Measurements from ENCODE around the gene SLC25A12. TPM values are rescaled to one million over a fixed set of nuclear protein-coding genes. Genes with fewer than 3 reads are reported as not detected.

The SLC25A12 gene
- total RNA-seq, 4 donors from 2014 or later = 12.0 to 31.1 (median 22.1) TPM

DNA sequence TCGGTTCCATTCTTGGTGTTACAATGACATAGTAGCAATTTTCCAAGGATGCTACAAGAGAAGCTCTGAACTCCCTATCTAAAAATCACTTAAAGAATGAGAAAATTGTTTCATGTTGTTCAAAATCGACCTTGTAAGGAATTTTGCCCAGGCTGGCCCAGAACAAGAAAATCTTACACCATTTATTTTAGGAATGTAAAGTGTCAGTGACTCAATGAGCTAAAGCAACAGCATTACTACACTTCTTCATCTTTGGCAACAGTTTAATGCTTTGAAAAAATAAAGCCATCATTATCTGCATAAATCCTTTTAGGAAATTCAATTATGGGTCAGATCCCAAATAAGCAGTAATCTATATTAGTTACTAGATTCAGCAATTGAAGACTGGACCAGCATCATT is 38.6 kb downstream of the SLC25A12 start:
- TF ChIP-seq, protein P1, sequence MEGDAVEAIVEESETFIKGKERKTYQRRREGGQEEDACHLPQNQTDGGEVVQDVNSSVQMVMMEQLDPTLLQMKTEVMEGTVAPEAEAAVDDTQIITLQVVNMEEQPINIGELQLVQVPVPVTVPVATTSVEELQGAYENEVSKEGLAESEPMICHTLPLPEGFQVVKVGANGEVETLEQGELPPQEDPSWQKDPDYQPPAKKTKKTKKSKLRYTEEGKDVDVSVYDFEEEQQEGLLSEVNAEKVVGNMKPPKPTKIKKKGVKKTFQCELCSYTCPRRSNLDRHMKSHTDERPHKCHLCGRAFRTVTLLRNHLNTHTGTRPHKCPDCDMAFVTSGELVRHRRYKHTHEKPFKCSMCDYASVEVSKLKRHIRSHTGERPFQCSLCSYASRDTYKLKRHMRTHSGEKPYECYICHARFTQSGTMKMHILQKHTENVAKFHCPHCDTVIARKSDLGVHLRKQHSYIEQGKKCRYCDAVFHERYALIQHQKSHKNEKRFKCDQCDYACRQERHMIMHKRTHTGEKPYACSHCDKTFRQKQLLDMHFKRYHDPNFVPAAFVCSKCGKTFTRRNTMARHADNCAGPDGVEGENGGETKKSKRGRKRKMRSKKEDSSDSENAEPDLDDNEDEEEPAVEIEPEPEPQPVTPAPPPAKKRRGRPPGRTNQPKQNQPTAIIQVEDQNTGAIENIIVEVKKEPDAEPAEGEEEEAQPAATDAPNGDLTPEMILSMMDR (IDR thresholded peaks at IDR 0.05) = no peak
- TF ChIP-seq POLR2A (IDR thresholded peaks at IDR 0.05) = no peak
- no peak overlapping the region for H3K27ac ChIP-seq
- H3K27me3 ChIP-seq = no peaks in the 10 kb centered on the region
- H3K4me3 ChIP-seq = no peak overlapping the region
- DNase-seq = no peak
- no peaks in the 10 kb centered on the region for H3K4me1 ChIP-seq
- peaks cover 0 to 55% (median 0%) of the 10 kb centered on the region in 3 donors for H3K36me3 ChIP-seq
- intact Hi-C loops (cut with DNase I) = no loop called here
- WGBS, 2 donors = 55 to 67% methylated on average over 2 of the region's 2 CpGs
- no peaks in the 10 kb centered on the region for H3K9me3 ChIP-seq

DNA sequence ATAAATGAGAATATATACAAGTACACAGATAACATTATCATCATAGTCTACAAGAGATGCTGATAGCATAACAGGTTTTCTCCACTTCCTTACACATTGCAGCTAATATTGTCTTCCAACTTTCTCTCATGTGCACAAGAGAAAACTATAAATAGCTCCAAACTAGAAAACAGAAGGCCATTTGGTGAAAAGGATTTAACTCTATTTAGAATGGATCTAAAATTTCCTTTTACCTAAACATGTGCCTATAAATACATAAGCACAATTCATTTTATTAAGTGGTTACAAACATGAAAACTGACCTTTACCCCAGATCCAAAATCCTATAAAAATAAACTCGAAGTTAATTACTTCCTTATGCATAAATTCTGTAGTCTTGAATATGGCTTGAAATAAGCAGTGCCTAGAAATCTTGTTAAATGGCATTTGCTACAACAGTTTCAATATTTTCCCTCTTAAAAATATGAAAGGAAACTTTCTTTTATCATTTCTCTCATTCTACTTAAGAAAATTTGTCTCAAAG is 41.6 kb downstream of the SLC25A12 start:
- DNase-seq = no peak

DNA sequence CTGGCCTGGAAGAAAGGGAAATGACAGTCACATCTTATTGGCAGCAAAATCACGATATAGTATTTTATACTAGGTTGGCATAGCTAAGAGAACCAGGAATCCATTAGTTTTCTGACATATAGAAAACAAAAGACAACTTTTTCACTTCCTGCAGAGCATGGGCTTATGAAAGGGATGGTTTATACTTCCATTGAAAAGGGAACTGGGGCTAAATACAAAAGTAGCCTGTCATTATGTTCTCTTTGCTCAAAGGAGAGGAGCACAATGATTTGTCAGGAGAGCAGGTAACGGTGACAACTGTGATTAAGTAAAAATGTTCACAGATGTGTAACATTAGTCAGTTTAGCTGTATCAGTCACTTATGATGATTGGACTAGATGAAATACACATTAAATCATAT is 46.4 kb downstream of the SLC25A12 start:
- H3K9me3 ChIP-seq = no peaks in the 10 kb centered on the region
- WGBS, 2 donors = 82 to 85% methylated on average over 2 of the region's 2 CpGs
- no peak for TF ChIP-seq POLR2A (IDR thresholded peaks at IDR 0.05)
- TF ChIP-seq, protein P1 (IDR thresholded peaks at IDR 0.05) = no peak
- peaks cover 0 to 38% (median 0%) of the 10 kb centered on the region in 3 donors for H3K36me3 ChIP-seq
- DNase-seq = no peak
- intact Hi-C loops (cut with DNase I) = no loop called here
- no peaks in the 10 kb centered on the region for H3K27me3 ChIP-seq
- no peak overlapping the region for H3K4me3 ChIP-seq
- H3K4me1 ChIP-seq = no peaks in the 10 kb centered on the region
- no peak overlapping the region for H3K27ac ChIP-seq

More for the DNA sequence above, 41.6 kb downstream of the SLC25A12 start:
- Histone ChIP-seq H3K27me3 (no peaks in the 10 kb centered on the region), H3K36me3 (peaks cover 0 to 53% (median 0%) of the 10 kb centered on the region in 3 donors), H3K9me3 (no peaks in the 10 kb centered on the region), H3K27ac (no peak overlapping the region), H3K4me3 (no peak overlapping the region), H3K4me1 (no peaks in the 10 kb centered on the region)
- intact Hi-C loops (cut with DNase I) = no loop called here
- no peak for TF ChIP-seq POLR2A (IDR thresholded peaks at IDR 0.05)
- TF ChIP-seq, protein P1 (IDR thresholded peaks at IDR 0.05) = no peak
- WGBS, 2 donors = 0% methylated on average over 1 of the region's 1 CpG

DNA sequence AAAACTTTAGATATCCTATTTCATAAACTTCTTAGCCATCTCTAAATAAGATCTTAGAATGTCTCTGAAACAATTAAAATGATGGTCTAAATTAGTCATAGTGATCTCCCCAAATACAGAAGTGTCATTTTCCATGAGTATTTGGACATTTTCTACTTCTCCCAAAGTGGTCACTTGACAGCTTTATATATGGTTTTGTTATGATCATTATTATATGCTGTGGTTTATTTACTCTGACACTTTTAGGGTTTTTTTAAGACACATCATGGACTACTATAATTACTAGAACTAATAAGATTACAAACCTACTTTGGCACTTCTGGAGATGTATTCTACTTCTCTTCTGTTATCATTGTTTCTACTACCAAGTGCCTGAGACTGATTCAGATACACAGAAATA is 47.1 kb downstream of the SLC25A12 start:
- H3K27ac ChIP-seq = no peak overlapping the region
- H3K4me1 ChIP-seq = no peaks in the 10 kb centered on the region
- H3K36me3 ChIP-seq = peaks cover 0 to 43% (median 0%) of the 10 kb centered on the region in 3 donors
- H3K9me3 ChIP-seq = no peaks in the 10 kb centered on the region
- H3K27me3 ChIP-seq = no peaks in the 10 kb centered on the region
- no peak overlapping the region for H3K4me3 ChIP-seq
- TF ChIP-seq, protein P1 (IDR thresholded peaks at IDR 0.05) = no peak
- no peak for TF ChIP-seq POLR2A (IDR thresholded peaks at IDR 0.05)
- intact Hi-C loops (cut with DNase I) = no loop called here
- DNase-seq = no peak

DNA sequence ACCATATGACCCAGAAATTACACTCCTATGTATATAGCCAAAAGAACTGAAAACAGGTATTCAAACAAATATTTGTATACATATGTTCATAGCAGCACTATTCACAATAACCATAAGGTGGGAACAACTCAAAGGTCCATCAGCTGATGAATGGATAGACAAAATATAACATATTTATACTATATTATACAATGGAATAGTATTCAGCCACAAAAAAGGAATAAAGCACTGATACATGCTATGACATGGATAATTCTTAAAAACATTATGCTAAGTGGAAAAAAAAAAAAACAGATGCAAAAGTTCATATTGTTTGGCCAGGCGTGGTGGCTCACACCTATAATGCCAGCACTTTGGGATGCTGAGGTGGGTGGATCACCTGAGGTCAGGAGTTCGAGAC is 52.0 kb downstream of the SLC25A12 start:
- no peaks in the 10 kb centered on the region for H3K9me3 ChIP-seq
- H3K27ac ChIP-seq = no peak overlapping the region
- H3K27me3 ChIP-seq = no peaks in the 10 kb centered on the region
- intact Hi-C loops (cut with DNase I) = no loop called here
- TF ChIP-seq, protein P1 (IDR thresholded peaks at IDR 0.05) = no peak
- TF ChIP-seq POLR2A (IDR thresholded peaks at IDR 0.05) = no peak
- no peaks in the 10 kb centered on the region for H3K4me1 ChIP-seq
- H3K4me3 ChIP-seq = no peak overlapping the region
- peaks cover 0 to 60% (median 0%) of the 10 kb centered on the region in 3 donors for H3K36me3 ChIP-seq
- DNase-seq = no peak
- WGBS, 2 donors = 86 to 98% methylated on average over 2 of the region's 2 CpGs
